ENCODE data around the gene TGIF2LY.
"Not testable (repeated sequence)": the region's sequence is repeated elsewhere in the genome, so short reads cannot be mapped to it uniquely, and the experiment has no call there.

TGIF2LY gene

DNA sequence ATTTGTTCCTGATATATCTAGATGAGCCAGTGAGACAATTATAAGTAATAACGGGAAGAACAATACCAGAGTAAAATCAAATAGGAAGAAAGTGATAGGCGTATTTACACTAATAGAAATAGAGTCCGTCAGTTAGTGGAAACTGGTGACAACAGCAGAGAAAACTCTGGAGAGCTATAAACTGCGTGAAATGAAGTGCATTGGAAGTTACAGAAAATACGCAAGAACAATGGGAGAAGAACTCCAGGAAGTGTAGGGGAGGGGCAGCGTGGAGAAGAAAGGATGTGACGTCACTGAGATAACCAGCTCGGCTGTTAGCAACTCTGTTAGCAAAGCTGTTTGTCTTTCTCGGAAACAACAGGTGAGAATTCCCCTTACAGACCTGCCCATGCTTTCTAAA lies at the start of gene TGIF2LY:
TSS of gene TGIF2LY (plus strand) at position 301 of the 400 bp plus-strand sequence. CDS start 178 bp downstream, outside the sequence.
- not testable (repeated sequence) for DNase-seq
